Activated T-helper 1 cell treated with anti-CD3 and anti-CD28 coated beads, Interleukin-12 subunit alpha, Interleukin-12 subunit beta, Interleukin-2, Interleukin-4 antibody, amounts not matched to agents 30 ng/mL and 10 ng/mL and 1 ng/mL, durations not matched to agents 14 hours and 24 hours and 36 hours (primary cell): Measurements from ENCODE around the gene FREM3. TPM values are rescaled to one million over a fixed set of nuclear protein-coding genes. Genes with fewer than 3 reads are reported as not detected.
"Not testable (repeated sequence)": the region's sequence is repeated elsewhere in the genome, so short reads cannot be mapped to it uniquely, and the experiment has no call there.

ENCODE experiments used
- DNase-seq: peaks from one replicate; pipeline ENCODE4 v3.0.0; 2021; ENCODE audit warnings: low spot score
- H3K27ac Mint-ChIP-seq: one replicate; pipeline ENCODE4 v1.8.0; 2021; ENCODE audit warnings: mild to moderate bottlenecking, mixed read lengths
- H3K27me3 Mint-ChIP-seq: one replicate; pipeline ENCODE4 v1.8.0; 2022; ENCODE audit warnings: mild to moderate bottlenecking, moderate library complexity, mixed read lengths; ENCODE audit not compliant: insufficient read depth
- H3K36me3 Mint-ChIP-seq: one replicate; pipeline ENCODE4 v1.8.0; 2021; ENCODE audit warnings: low read depth, mixed read lengths
- H3K4me1 Mint-ChIP-seq: one replicate; pipeline ENCODE4 v1.8.0; 2021; ENCODE audit warnings: low read depth, mixed read lengths
- H3K4me3 Mint-ChIP-seq: one replicate; pipeline ENCODE4 v1.8.0; 2021; ENCODE audit warnings: mild to moderate bottlenecking, moderate library complexity, mixed read lengths
- H3K9me3 Mint-ChIP-seq: one replicate; pipeline ENCODE4 v1.8.0; 2021; ENCODE audit warnings: mixed read lengths
- intact Hi-C: fragments of 100-400 bp; cut with micrococcal nuclease; formaldehyde crosslinking; loops from one replicate; pipeline ENCODE4 v1.15.1; 2024
- total RNA-seq: library from RNA; stranded (reverse); gene quantifications from 2 replicates; pipeline ENCODE4 v1.2.3, GENCODE V29; 2022

The FREM3 gene
- total RNA-seq, result not detected in 2 replicates

DNA sequence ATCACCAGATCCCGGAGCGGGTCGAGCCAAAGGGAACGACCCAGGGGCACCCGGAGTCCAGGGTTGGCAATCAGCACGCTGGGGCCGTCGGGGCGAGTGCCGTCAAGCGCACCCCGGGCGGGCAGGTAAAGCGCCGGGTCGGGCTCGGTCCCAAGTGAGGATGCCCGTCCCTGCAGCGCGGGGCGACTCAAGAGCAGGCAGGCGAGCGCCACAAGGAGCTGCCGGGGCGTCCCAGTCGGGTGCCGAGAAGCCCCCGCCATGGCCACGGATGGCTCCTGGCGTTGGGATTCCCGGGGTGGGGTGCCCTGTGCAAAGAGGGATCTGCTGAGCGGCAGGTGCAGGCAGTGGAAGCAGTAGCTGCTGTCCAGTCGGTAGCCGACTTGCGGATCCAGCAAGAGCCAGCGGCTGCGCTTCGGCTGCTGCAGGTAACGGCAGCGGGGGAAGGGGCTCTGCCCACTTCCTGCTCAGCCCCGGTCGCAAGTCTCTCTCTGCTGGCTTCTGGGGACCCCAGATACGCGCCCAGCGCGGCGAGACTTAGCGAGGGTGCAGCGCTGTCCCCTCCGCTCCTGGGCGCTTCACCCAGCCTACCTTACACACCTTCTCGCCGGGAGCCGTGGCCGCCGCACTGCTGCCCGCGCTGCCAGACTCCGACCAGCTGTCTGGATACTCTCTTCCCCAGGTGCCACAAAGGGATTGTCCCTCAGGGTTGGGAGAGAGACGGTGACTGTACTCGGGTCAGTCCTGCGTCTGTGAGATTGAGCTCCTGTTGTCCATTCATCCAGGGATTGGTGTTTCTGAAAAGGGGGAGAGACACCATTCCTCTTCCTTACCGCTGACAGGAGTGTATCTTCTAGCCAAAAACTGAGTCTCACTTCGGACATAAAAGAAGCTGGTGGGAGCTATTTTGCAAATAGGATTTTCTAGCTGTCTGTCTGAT, at the start of gene FREM3:
Gene FREM3 (minus strand): TSS at position 260 of the 937 bp plus-strand sequence. CDS start 0 bp downstream, at position 260.
- H3K4me1 Mint-ChIP-seq, result peaks cover 9% of the 10 kb centered on the region
- H3K9me3 Mint-ChIP-seq, result no peaks in the 10 kb centered on the region
- peaks cover 29% of the 10 kb centered on the region for H3K27me3 Mint-ChIP-seq
- intact Hi-C loops, result no loop called here
- H3K4me3 Mint-ChIP-seq, result peak within 1 kb of the TSS; percentile 52
- H3K27ac Mint-ChIP-seq, result no peak within 1 kb of the TSS
- no peak for DNase-seq
- no peaks in the 10 kb centered on the region for H3K36me3 Mint-ChIP-seq

DNA sequence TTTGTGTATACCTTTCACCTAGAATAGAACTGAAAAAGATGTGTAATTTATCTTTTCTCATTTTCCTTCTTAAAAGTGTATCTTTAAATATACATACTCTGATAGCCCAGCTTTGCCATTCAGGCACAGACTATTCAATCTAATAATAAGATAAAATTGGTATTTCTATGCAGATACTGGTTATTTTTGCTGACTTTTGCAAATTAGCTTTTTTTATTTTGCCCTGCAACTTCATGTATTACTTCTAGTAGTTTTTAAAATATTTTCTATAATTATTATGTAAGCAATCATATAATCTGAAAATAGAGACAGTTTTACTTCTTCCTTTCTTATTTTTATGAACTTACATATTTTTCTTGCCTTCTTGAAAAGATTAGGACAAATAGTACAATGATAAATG, 45.4 kb upstream of the FREM3 start:
- no peak for DNase-seq
- H3K4me3 Mint-ChIP-seq, result no peak overlapping the region
- no peaks in the 10 kb centered on the region for H3K9me3 Mint-ChIP-seq
- H3K27me3 Mint-ChIP-seq, result no peaks in the 10 kb centered on the region
- no peaks in the 10 kb centered on the region for H3K4me1 Mint-ChIP-seq
- intact Hi-C loops, result no loop called here
- no peaks in the 10 kb centered on the region for H3K36me3 Mint-ChIP-seq
- no peak overlapping the region for H3K27ac Mint-ChIP-seq

DNA sequence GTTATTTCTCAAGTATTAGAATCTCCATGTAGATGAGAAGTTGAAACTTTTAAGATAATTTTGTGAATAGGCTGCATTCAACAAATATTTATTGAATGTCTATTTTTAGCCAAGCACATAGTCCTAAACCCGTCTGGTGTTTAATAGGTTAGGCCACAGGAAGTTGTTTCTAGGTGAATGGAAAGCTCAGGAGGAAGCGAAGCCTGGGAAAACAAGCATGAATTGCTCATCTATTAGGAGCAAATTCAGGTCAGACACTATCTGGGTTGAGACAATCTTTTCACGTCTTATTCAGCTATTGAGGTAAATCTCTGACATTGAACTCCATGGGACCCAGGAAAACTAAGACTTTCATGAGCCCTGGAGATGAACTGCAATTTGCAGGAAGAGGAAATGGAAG, 43.1 kb upstream of the FREM3 start:
- H3K36me3 Mint-ChIP-seq, result no peaks in the 10 kb centered on the region
- DNase-seq, result no peak
- intact Hi-C loops, result no loop called here
- no peak overlapping the region for H3K4me3 Mint-ChIP-seq
- H3K4me1 Mint-ChIP-seq, result no peaks in the 10 kb centered on the region
- H3K9me3 Mint-ChIP-seq, result no peaks in the 10 kb centered on the region
- no peaks in the 10 kb centered on the region for H3K27me3 Mint-ChIP-seq
- H3K27ac Mint-ChIP-seq, result no peak overlapping the region

DNA sequence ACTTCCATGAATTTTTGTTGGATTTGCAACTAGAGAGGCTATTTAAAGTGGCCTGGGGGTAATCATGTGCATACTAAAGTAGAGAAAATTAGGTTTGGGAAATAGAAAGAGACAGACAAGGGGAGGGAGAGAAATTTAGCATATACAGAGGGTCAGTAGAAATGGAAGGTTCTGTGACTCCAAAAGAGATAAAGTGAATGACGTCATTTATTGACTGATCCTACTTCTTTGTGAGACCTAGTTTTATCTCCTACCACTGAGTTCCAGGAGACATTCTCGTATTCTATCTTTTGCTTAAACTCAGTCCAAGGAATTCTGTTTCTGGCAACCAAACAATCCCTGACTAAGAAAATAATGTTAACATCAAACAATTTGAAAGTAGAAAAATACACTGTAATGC, 42.4 kb upstream of the FREM3 start:
- H3K9me3 Mint-ChIP-seq, result no peaks in the 10 kb centered on the region

DNA sequence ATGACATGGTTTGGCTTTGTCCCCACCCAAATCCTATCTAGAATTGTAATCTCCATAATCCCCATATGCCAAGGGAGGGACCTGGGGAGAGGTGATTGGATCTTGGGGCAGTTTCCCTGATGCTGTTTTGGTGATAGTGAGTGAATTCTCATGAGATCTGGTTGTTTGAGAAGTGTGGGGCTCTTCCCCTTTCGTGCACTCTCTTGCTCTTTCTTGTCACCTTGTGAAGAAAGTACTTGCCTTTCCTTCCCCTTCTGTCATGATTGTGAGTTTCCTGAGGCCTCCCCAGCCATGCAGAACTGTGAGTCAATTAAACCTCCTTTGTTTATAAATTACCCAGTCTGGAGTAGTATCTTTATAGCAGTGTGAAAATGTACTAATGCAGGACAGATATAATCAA, 36.4 kb upstream of the FREM3 start:
- no peak for DNase-seq
- Mint-ChIP-seq H3K27ac (no peak overlapping the region), H3K4me3 (no peak overlapping the region), H3K4me1 (no peaks in the 10 kb centered on the region), H3K36me3 (no peaks in the 10 kb centered on the region), H3K9me3 (no peaks in the 10 kb centered on the region), H3K27me3 (no peaks in the 10 kb centered on the region)
- intact Hi-C loops, result no loop called here

More for the DNA sequence above, 42.4 kb upstream of the FREM3 start:
- H3K27ac Mint-ChIP-seq, result no peak overlapping the region
- H3K4me1 Mint-ChIP-seq, result no peaks in the 10 kb centered on the region
- no peaks in the 10 kb centered on the region for H3K36me3 Mint-ChIP-seq
- intact Hi-C loops, result no loop called here
- H3K27me3 Mint-ChIP-seq, result no peaks in the 10 kb centered on the region
- no peak for DNase-seq
- H3K4me3 Mint-ChIP-seq, result no peak overlapping the region

DNA sequence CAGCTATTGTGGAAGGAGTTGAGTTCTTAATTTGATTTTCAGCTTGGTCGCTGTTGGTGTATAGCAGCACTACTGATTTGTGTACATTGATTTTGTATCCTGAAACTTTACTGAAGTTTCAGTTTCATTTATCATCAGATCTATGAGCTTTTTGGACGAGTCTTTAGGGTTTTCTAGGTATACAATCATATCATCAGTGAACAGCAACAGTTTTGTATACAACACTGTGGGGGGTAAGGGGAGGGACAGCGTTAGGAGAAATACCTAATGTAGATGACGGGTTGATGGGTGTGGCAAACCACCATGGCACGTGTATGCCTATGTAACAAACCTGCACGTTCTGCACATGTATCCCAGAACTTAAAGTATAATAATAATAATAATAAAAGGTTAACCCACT, 35.6 kb upstream of the FREM3 start:
- H3K9me3 Mint-ChIP-seq, H3K4me3 Mint-ChIP-seq, H3K4me1 Mint-ChIP-seq, intact Hi-C loops, H3K27me3 Mint-ChIP-seq, DNase-seq, H3K36me3 Mint-ChIP-seq, H3K27ac Mint-ChIP-seq: not testable (repeated sequence)

DNA sequence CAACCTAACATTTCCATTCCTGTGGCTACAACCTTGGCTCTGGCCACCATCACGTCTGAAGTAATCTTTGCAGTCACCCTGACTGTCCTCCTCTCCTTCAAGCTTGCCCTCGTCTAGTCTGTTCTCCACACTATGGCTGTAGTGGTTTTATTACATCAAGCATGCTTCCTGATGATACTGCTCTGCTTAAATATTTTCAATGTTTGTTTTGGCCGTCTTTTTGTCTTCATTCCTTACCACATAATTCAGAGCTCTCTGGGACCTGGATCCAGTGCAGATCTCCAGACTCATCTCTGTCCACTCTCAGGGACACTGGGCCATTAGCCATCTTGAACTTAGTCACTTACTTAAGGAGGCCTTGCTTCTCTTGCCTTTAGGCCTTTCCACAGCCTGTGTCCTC, 27.7 kb upstream of the FREM3 start:
- Mint-ChIP-seq H3K27me3 (no peaks in the 10 kb centered on the region), H3K4me1 (no peaks in the 10 kb centered on the region), H3K36me3 (no peaks in the 10 kb centered on the region), H3K9me3 (no peaks in the 10 kb centered on the region), H3K27ac (no peak overlapping the region), H3K4me3 (no peak overlapping the region)
- no peak for DNase-seq
- intact Hi-C loops, result no loop called here

DNA sequence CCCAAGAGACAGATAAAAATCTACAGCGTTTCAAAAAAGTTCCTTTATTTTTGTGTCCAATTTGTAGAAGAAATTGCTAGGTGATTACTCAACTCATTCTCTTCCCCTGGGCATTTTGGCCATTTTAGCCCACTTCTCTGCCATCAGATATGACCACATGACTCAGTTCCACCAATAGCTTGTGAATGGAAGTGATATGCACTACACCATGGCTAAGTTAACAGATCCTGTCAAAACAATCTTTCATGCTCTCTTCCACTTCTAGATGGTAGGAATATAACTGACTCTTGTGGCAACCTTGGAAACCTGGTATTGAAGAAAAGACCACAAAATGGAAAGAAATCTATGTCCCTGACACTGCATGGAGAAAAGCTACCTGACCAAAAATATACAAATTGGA, 26.2 kb upstream of the FREM3 start:
- Mint-ChIP-seq H3K4me1 (no peaks in the 10 kb centered on the region), H3K27me3 (no peaks in the 10 kb centered on the region), H3K27ac (no peak overlapping the region), H3K4me3 (no peak overlapping the region), H3K9me3 (no peaks in the 10 kb centered on the region), H3K36me3 (no peaks in the 10 kb centered on the region)
- intact Hi-C loops, result no loop called here
- DNase-seq, result no peak

DNA sequence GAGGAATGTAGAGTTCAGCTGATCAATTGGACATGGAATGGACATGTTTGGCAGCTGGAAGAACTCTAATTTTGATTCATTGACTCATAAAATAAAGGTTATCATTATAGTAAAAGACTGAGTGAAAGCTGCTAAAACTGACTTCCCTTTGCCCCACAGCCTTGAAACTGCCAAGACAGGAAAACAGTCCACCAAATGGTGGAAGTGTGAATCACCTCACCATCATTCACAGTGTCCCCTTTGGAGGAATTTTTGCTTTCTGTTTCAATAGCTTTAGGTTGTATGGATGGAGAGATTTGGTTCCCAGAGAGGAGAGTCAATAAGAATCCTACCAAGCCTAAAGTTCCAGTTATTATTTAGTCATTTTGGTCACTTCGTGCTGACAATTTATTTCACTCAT, 20.8 kb upstream of the FREM3 start:
- no peak overlapping the region for H3K4me3 Mint-ChIP-seq
- H3K27ac Mint-ChIP-seq, result no peak overlapping the region
- DNase-seq, result no peak
- no peaks in the 10 kb centered on the region for H3K4me1 Mint-ChIP-seq
- intact Hi-C loops, result no loop called here
- no peaks in the 10 kb centered on the region for H3K27me3 Mint-ChIP-seq
- no peaks in the 10 kb centered on the region for H3K36me3 Mint-ChIP-seq
- H3K9me3 Mint-ChIP-seq, result no peaks in the 10 kb centered on the region

DNA sequence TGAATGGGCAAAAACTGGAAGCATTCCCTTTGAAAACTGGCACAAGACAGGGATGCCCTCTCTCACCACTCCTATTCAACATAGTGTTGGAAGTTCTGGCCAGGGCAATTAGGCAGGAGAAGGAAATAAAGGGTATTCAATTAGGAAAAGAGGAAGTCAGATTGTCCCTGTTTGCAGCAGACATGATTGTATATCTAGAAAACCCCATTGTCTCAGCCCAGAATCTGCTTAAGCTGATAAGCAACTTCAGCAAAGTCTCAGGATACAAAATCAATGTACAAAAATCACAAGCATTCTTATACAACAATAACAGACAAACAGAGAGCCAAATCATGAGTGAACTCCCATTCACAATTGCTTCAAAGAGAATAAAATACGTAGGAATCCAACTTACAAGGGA, 18.3 kb upstream of the FREM3 start:
- intact Hi-C loops, H3K36me3 Mint-ChIP-seq, H3K9me3 Mint-ChIP-seq, DNase-seq, H3K27me3 Mint-ChIP-seq, H3K4me3 Mint-ChIP-seq, H3K27ac Mint-ChIP-seq, H3K4me1 Mint-ChIP-seq: not testable (repeated sequence)

DNA sequence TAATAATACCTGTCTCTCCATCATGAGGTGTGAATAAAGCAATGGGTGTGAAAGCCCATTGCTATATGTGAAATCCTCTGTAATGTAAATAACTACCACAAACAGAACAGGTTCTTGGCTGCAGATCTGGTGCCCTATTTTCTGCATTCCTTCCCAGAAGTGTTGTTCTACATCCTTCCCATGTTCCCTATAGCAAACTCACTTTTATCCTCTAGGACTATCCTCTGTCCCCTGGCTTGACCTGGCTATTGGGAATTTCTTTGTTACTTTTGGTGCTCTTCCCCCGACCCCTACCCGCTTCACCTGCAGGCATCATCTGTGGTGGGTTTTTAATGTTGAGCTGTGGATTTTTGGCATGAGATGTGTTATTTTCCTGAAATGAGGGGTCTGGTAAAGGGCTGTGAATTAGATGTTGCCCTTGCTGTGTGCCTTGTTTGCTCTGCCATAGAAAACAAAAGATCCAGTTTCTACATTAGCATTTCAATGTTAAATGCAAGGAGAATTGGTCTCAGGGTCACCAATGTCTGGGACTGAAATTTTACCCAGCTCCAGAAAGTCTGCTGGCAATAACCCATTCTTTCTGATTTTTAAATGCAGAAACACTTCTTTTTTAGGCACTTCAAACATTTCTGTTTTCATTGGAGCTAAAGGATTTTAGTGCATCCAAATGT, 13.6 kb upstream of the FREM3 start:
- Mint-ChIP-seq H3K9me3 (no peaks in the 10 kb centered on the region), H3K27ac (no peak overlapping the region), H3K36me3 (no peaks in the 10 kb centered on the region), H3K4me1 (no peaks in the 10 kb centered on the region), H3K4me3 (no peak overlapping the region), H3K27me3 (no peaks in the 10 kb centered on the region)
- DNase-seq, result no peak
- intact Hi-C loops, result no loop called here

DNA sequence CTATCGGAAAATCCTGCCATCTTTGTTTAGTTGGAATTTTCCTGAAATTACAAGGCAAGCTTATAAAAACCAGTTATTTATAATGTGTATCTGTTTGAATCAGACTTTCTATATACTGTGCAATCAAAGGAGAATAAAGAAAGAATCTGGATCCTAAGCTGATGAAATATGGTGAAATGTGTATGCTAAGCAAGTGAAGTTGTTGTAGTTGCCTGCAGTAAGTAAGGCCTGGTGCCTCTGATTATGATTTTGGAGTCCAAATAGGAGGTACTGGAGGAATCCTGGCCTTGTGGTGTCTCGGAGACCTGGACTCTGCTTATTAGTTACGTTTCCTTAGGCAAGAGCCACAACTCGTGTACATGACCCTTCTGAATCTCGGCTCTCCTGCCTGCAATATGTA, 13.1 kb upstream of the FREM3 start:
- H3K4me1 Mint-ChIP-seq, result no peaks in the 10 kb centered on the region
- H3K27ac Mint-ChIP-seq, result no peak overlapping the region
- H3K36me3 Mint-ChIP-seq, result no peaks in the 10 kb centered on the region
- intact Hi-C loops, result no loop called here
- no peak overlapping the region for H3K4me3 Mint-ChIP-seq
- DNase-seq, result no peak
- H3K27me3 Mint-ChIP-seq, result no peaks in the 10 kb centered on the region
- H3K9me3 Mint-ChIP-seq, result no peaks in the 10 kb centered on the region

DNA sequence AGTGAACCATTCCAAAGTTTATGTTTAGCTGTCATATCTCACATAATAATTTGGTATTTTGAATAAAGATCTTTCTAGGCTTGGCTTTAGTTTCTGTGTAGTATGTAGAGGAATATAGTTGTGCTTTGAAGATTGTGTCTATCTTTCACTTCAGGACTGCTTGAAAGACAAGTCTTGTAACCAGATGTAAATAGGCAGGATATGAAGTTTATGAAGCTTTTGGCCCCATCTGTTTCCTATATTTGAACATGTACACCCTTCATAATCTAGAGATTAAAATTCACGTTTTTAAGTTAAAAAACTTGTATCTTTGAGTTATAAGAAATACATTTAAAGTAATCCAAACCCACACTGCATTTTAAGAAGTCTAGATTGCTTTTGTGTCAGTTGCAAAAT, 11.7 kb upstream of the FREM3 start:
- H3K36me3 Mint-ChIP-seq, result no peaks in the 10 kb centered on the region
- no peak overlapping the region for H3K27ac Mint-ChIP-seq
- H3K4me3 Mint-ChIP-seq, result no peak overlapping the region
- H3K4me1 Mint-ChIP-seq, result no peaks in the 10 kb centered on the region
- no peaks in the 10 kb centered on the region for H3K9me3 Mint-ChIP-seq
- H3K27me3 Mint-ChIP-seq, result no peaks in the 10 kb centered on the region
- DNase-seq, result no peak
- intact Hi-C loops, result no loop called here
